A549 (cell line): Measurements from ENCODE around the gene HNRNPA3.

Source experiments
- E2F6 ChIP-seq: IDR thresholded peaks from 2 replicates; pipeline ENCODE4 v1.6.1; 2012; ENCODE audit warnings: low read depth, borderline replicate concordance
- HMGXB4 ChIP-seq: fragments of 250-450 bp; sonication (Bioruptor Pico); IDR thresholded peaks from 2 replicates; pipeline ENCODE4 v1.5.0; 2021; ENCODE audit warnings: mild to moderate bottlenecking, moderate library complexity, borderline replicate concordance
- PHF8 ChIP-seq: fragments of 200-600 bp; sonication (generic); IDR thresholded peaks from 2 replicates; pipeline ENCODE4 v1.6.1; 2016; ENCODE audit warnings: low read depth, mild to moderate bottlenecking, antibody characterized with exemption, moderate library complexity, borderline replicate concordance
- RAD21 ChIP-seq, 2 experiments: fragments of >200 bp in 1 of 2; sonication (Bioruptor Twin) in 1 of 2; formaldehyde crosslinking in 1 of 2; IDR thresholded peaks in 1 of 2; conservative IDR thresholded peaks in 1 of 2; 2 replicates in 1 of 2; 3 replicates in 1 of 2; pipeline ENCODE4 v1.6.1; 2012 to 2018; ENCODE audit warnings: inconsistent platforms in 1 of 2
- RNF2 ChIP-seq: fragments of 200-600 bp; sonication (generic); IDR thresholded peaks from 2 replicates; pipeline ENCODE4 v1.6.1; 2016; ENCODE audit warnings: low read depth, mild to moderate bottlenecking, antibody characterized with exemption, moderate library complexity, borderline replicate concordance
- TF ChIP-seq, protein P1 (sequence below): fragments of >200 bp; sonication (Bioruptor Twin); formaldehyde crosslinking; IDR thresholded peaks from 3 replicates; pipeline ENCODE4 v1.5.1; 2016
- TF ChIP-seq, protein P2 (sequence below): fragments of 150-350 bp; IDR thresholded peaks from 2 replicates; pipeline ENCODE4 v1.6.1; 2014; ENCODE audit warnings: low read depth, mild to moderate bottlenecking, low read length
- TF ChIP-seq, protein P3 (sequence below): IDR thresholded peaks from 2 replicates; pipeline ENCODE4 v1.6.1; 2012

- TF ChIP-seq, protein P1, sequence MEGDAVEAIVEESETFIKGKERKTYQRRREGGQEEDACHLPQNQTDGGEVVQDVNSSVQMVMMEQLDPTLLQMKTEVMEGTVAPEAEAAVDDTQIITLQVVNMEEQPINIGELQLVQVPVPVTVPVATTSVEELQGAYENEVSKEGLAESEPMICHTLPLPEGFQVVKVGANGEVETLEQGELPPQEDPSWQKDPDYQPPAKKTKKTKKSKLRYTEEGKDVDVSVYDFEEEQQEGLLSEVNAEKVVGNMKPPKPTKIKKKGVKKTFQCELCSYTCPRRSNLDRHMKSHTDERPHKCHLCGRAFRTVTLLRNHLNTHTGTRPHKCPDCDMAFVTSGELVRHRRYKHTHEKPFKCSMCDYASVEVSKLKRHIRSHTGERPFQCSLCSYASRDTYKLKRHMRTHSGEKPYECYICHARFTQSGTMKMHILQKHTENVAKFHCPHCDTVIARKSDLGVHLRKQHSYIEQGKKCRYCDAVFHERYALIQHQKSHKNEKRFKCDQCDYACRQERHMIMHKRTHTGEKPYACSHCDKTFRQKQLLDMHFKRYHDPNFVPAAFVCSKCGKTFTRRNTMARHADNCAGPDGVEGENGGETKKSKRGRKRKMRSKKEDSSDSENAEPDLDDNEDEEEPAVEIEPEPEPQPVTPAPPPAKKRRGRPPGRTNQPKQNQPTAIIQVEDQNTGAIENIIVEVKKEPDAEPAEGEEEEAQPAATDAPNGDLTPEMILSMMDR, result no peak
- TF ChIP-seq E2F6 (no peak), HMGXB4 (no peak), RAD21 (conservative IDR thresholded peaks at IDR 0.05 in 1 of 2, IDR thresholded peaks at IDR 0.05 in 1 of 2) (no peak), PHF8 (no peak), RNF2 (no peak)
- TF ChIP-seq, protein P2, sequence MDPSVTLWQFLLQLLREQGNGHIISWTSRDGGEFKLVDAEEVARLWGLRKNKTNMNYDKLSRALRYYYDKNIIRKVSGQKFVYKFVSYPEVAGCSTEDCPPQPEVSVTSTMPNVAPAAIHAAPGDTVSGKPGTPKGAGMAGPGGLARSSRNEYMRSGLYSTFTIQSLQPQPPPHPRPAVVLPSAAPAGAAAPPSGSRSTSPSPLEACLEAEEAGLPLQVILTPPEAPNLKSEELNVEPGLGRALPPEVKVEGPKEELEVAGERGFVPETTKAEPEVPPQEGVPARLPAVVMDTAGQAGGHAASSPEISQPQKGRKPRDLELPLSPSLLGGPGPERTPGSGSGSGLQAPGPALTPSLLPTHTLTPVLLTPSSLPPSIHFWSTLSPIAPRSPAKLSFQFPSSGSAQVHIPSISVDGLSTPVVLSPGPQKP, result no peak
- TF ChIP-seq, protein P3, sequence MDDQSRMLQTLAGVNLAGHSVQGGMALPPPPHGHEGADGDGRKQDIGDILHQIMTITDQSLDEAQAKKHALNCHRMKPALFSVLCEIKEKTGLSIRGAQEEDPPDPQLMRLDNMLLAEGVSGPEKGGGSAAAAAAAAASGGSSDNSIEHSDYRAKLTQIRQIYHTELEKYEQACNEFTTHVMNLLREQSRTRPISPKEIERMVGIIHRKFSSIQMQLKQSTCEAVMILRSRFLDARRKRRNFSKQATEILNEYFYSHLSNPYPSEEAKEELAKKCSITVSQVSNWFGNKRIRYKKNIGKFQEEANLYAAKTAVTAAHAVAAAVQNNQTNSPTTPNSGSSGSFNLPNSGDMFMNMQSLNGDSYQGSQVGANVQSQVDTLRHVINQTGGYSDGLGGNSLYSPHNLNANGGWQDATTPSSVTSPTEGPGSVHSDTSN, result no peak
These were observed 48.8 kb downstream of the HNRNPA3 start for GRCh38 chr2:177261116-177262060.
